Tibial nerve (tissue), 3 donors: ENCODE data around the gene TBC1D32.
"Not testable (repeated sequence)": the region's sequence is repeated elsewhere in the genome, so short reads cannot be mapped to it uniquely, and the experiment has no call there.

Experiments used
- CTCF ChIP-seq, 5 experiments: fragments of 200-600 bp in 3 of 5; fragments of 450-650 bp in 2 of 5; sonication (generic) in 3 of 5; IDR thresholded peaks; one replicate each; pipeline ENCODE4 v1.5.1; 2016 to 2019; ENCODE audit warnings: antibody characterized with exemption in 5 of 5, mild to moderate bottlenecking in 3 of 5, moderate library complexity in 2 of 5
- POLR2A ChIP-seq, 2 donors: fragments of 450-650 bp; IDR thresholded peaks; one replicate each; pipeline ENCODE4 v1.6.1; 2017; ENCODE audit warnings: antibody characterized with exemption in 2 of 2, mild to moderate bottlenecking in 2 of 2, moderate library complexity in 2 of 2

DNA sequence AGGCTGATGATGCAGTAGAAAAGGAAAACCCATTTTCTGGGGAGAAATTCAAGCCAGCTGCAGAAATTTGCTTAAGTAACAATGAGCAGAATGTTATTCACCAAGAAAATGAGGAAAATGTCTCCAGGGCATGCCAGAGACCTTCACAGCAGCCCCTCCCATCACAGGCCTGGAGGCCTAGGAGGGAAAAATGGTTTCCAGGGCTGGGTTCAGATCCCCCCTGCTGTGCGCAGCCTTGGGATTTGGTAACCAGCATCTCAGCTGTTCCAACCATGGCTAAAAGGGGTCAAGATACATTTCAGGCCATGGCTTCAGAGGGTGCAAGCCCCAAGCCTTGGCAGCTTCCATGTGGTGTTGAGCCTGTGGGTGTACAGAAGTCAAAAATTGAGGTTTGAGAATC is 265.5 kb downstream of the TBC1D32 start:
- not testable (repeated sequence) for TF ChIP-seq POLR2A, CTCF (IDR thresholded peaks at IDR 0.05)
